Upper lobe of right lung (tissue), 1 donor: ENCODE data around the gene ARF1. TPM values are rescaled to one million over a fixed set of nuclear protein-coding genes. Genes with fewer than 3 reads are reported as not detected.
A peak's percentile ranks its signal among the peaks of the same experiment; 100 is the strongest.

Source experiments
- ATAC-seq: fragments of 200-7000 bp; cut with Tn5 transposase; one replicate; pipeline ENCODE4 v1.9.1; 2020; ENCODE audit warnings: mild to moderate bottlenecking, moderate library complexity
- DNase-seq: peaks from one replicate; pipeline ENCODE4 v3.0.0-alpha.2; 2020
- H3K27ac ChIP-seq: fragments of 200-600 bp; one replicate; pipeline ENCODE4 v1.8.0; 2022
- H3K27me3 ChIP-seq: fragments of 200-600 bp; one replicate; pipeline ENCODE4 v1.8.0; 2022; ENCODE audit warnings: mild to moderate bottlenecking
- H3K36me3 ChIP-seq: fragments of 200-600 bp; one replicate; pipeline ENCODE4 v1.8.0; 2022
- H3K4me1 ChIP-seq: fragments of 200-600 bp; one replicate; pipeline ENCODE4 v1.8.0; 2022
- H3K4me3 ChIP-seq: fragments of 200-600 bp; one replicate; pipeline ENCODE4 v1.8.0; 2022; ENCODE audit warnings: mild to moderate bottlenecking
- H3K9me3 ChIP-seq: fragments of 200-600 bp; one replicate; pipeline ENCODE4 v1.8.0; 2022
- intact Hi-C: fragments of 100-400 bp; cut with DNase I; formaldehyde crosslinking; loops from one replicate; pipeline ENCODE4 v1.11.0; 2022
- total RNA-seq: library from RNA; stranded (reverse); fragmentation: NEBNext Ultra II Directional; extraction: Animal tissue kit (Norgen Biotek cat#: 25700); gene quantifications from one replicate; pipeline ENCODE4 v1.2.1, GENCODE V29; 2021
- TF ChIP-seq, protein P1 (sequence below): fragments of 200-600 bp; IDR thresholded peaks from one replicate; pipeline ENCODE4 v1.8.0; 2022; ENCODE audit warnings: antibody characterized with exemption
- donor health status: DM: no; HTN: yes; CAD: no; lungs with severe emphysema.

Gene ARF1
- total RNA-seq, 1 donor from 2014 or later, result 397 TPM

DNA sequence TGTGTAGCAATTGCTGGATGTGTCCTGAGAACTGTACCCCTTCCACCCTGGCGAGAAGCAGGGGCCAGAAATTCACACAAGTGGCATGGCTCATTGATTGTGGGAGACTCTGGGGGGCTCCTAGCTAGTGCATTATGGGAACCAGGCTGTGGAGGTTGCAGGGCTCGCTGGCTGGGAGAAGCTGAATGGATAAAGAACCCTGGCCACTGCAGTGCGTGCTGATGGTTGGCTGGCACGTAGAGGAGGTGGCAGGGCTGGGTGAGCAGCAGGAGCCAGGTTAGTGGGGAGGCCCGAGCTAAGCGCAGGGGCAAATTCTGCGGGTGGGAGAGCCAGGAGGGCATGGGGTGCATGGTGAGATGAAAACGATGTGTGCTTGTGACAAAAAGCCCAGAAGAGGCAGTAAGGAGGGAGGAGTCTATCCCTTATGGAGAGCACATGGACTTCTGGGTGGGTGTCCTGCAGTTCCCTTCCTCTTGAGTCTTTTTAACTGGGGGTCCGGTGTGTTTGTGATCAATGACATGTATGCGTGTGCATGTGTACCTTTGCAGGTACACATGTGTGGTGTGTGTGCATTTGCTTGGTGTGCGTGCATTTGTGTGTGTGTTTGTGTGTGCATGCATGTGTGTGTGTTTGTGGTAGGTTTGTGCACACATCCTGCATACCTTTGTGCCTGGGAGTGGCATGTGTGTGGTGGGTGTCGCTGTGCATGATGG is 61.1 kb downstream of the ARF1 start:
- TF ChIP-seq, protein P1, sequence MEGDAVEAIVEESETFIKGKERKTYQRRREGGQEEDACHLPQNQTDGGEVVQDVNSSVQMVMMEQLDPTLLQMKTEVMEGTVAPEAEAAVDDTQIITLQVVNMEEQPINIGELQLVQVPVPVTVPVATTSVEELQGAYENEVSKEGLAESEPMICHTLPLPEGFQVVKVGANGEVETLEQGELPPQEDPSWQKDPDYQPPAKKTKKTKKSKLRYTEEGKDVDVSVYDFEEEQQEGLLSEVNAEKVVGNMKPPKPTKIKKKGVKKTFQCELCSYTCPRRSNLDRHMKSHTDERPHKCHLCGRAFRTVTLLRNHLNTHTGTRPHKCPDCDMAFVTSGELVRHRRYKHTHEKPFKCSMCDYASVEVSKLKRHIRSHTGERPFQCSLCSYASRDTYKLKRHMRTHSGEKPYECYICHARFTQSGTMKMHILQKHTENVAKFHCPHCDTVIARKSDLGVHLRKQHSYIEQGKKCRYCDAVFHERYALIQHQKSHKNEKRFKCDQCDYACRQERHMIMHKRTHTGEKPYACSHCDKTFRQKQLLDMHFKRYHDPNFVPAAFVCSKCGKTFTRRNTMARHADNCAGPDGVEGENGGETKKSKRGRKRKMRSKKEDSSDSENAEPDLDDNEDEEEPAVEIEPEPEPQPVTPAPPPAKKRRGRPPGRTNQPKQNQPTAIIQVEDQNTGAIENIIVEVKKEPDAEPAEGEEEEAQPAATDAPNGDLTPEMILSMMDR, result no peak
- Histone ChIP-seq H3K27ac (peak overlapping the region; percentile 13), H3K36me3 (peaks cover 29% of the 10 kb centered on the region), H3K9me3 (no peaks in the 10 kb centered on the region), H3K27me3 (no peaks in the 10 kb centered on the region), H3K4me3 (no peak overlapping the region), H3K4me1 (peaks cover 42% of the 10 kb centered on the region)
- DNase-seq (no peak), ATAC-seq (no peak)
- intact Hi-C loops, result no loop called here

DNA sequence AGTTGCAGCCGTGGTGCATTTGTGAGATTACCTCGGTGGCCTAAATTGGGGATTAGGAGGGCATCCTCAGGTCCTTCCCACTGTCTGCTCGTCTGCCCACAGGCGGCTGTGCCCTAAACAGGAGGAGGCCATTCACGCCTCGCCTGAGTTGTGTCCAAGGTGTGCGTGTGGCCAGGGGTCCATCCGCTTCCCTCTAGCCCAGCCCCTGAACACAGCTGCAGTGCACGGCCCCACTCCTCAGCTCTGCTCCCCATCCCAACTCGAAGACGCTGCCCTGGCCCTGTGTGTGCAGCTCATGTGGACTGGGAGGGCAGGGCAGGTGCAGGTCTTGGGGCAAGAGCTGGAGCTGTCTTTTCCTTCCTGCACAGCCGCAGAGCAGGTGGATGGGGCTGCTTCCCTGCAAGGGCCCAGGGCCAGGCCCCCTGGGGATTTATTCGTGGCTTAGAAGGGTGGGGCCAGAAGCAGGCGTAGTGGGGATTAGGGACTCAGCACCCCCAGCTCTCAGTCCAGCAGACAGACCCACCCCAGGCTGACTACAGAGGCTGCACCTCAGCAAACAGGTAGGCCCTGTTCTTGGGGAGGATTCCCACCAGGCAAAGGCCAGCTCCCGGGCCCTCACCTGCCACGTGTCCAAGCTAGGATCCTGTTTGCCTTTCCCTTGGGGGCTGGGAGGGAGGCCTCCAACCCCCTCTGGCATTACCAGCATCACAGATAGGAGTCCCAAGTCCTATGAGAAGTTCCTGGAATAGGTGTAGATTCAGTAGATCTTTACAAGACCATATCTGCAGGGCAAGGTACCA is 61.9 kb downstream of the ARF1 start:
- Histone ChIP-seq H3K27me3 (no peaks in the 10 kb centered on the region), H3K36me3 (peaks cover 32% of the 10 kb centered on the region), H3K4me1 (peaks cover 49% of the 10 kb centered on the region), H3K4me3 (no peak overlapping the region), H3K9me3 (no peaks in the 10 kb centered on the region), H3K27ac (no peak overlapping the region)
- no peak for DNase-seq
- no peak for ATAC-seq
- intact Hi-C loops, result no loop called here
- TF ChIP-seq, protein P1, result no peak

DNA sequence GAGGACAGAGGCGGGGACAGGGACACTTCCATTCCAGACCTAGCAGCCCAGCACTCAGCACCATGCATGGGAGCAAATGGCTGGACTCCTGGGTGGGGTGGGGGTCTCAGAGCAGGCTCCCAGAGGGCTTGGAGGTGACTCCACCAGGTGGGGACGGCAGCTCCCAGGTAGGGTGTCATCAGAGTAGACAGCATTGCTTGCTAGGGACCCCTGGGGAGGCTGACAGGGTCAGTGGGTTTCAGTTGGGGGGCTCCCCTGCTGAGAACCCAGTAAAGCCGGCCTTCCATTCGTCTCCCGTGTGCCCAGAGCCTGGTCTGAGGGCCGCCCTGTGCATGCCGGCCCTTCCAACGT is 62.5 kb downstream of the ARF1 start:
- no peak for ATAC-seq
- no peak overlapping the region for H3K27ac ChIP-seq

DNA sequence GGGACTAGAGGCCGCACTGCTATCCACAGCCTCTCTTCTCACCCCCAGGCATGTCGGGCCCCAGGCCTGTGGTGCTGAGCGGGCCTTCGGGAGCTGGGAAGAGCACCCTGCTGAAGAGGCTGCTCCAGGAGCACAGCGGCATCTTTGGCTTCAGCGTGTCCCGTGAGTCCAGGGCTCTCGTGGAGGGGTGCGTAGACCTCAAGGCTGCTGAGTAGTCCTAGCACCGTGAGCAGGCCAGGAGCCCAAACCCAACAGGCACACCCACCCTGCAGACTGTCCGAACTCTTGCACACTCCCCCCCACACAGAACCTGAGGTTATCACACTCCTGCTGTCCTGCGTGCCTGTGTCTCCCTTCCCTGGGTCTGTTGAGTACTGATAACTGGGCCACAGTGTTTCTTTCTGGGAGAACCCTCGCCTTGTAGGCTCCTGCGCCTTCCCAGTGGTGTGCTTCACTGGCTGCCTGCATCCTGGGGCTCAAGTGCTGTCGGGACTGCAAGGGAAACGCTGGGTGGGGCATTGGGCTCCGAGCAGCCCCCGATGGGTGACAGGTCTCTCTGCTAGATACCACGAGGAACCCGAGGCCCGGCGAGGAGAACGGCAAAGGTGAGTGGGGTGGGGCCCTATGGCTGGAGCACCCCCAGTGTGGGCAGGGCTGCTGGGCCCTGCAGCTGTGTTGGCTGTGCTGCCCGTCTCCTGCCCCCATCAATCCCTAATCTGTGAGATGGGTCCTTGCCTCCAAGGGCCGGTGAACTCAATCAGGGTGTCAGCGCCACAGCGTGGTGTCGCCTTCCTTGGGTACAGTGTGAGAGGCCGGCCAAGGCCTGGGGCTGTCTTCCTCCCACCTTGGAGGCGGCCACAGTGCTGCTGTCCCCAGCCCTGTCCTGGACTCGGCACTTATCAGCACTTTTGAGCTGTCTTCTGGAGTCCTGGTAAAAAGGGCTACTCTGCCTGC is 63.2 kb downstream of the ARF1 start:
- Histone ChIP-seq H3K36me3 (peaks cover 32% of the 10 kb centered on the region), H3K27ac (no peak overlapping the region), H3K9me3 (no peaks in the 10 kb centered on the region), H3K4me3 (no peak overlapping the region), H3K27me3 (no peaks in the 10 kb centered on the region), H3K4me1 (peaks cover 61% of the 10 kb centered on the region)
- TF ChIP-seq, protein P1, result no peak
- intact Hi-C loops, result no loop called here
- ATAC-seq (no peak), DNase-seq (no peak)

More for the DNA sequence above, 62.5 kb downstream of the ARF1 start:
- H3K27me3 ChIP-seq, result no peaks in the 10 kb centered on the region
- intact Hi-C loops, result no loop called here
- peaks cover 55% of the 10 kb centered on the region for H3K4me1 ChIP-seq
- H3K36me3 ChIP-seq, result peaks cover 32% of the 10 kb centered on the region
- no peaks in the 10 kb centered on the region for H3K9me3 ChIP-seq
- no peak overlapping the region for H3K4me3 ChIP-seq
- TF ChIP-seq, protein P1, result no peak
- DNase-seq, result no peak

DNA sequence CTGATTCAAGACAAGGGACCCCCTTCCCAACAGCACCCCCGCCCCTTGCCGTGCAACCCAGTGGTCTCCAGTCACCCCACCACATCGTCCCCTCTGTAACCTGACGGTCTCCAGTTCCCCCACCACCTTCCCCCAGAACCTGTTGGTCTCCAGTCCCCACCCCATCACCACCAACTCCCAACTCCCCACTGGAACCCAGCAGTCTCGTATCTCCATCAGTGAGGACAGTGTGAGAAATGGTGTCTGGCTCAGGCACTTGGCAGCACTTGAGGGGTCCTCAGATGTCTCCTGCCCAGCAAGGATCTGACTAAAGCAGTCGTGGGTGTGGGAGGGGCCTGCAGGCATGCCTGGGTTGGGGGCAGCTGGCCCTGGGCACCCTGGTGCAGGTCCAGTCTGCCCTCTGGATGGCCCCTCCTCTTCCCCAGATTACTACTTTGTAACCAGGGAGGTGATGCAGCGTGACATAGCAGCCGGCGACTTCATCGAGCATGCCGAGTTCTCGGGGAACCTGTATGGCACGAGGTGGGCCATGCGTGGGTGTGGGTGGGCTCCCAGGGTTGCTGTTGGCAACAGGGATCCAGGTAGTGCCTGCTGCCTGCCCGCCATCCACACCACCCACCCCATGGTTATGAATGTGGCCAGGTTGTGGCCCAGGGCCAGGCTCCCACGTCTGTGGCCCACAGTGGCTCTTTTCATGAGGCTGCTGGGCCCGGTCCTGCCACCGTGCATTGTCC is 64.1 kb downstream of the ARF1 start:
- no peak overlapping the region for H3K4me3 ChIP-seq
- ATAC-seq (no peak), DNase-seq (no peak)
- H3K27ac ChIP-seq, result no peak overlapping the region
- peaks cover 32% of the 10 kb centered on the region for H3K36me3 ChIP-seq
- no peaks in the 10 kb centered on the region for H3K27me3 ChIP-seq
- peaks cover 63% of the 10 kb centered on the region for H3K4me1 ChIP-seq
- TF ChIP-seq, protein P1, result no peak
- no peaks in the 10 kb centered on the region for H3K9me3 ChIP-seq
- intact Hi-C loops, result no loop called here
